ENCODE data around the gene RUNDC1.
"Not testable (repeated sequence)": the region's sequence is repeated elsewhere in the genome, so short reads cannot be mapped to it uniquely, and the experiment has no call there.

Gene RUNDC1

GRCh38 chr17:42980274-42980765, at the start of gene RUNDC1:
Gene RUNDC1 (plus strand): TSS chr17:42980565. CDS start chr17:42980577, 12 bp downstream.
- DNase-seq (ENCODE audit: extremely low spot score, insufficient read length, low read depth) (peak; percentile 88), FAIRE-seq (peak; percentile 77)

GRCh38 chr17:42937712-42938596, 42.4 kb upstream of the RUNDC1 start:
- FAIRE-seq (peak; percentile 49), DNase-seq (ENCODE audit: extremely low spot score, insufficient read length, low read depth) (no peak)

GRCh38 chr17:42944211-42944610, 36.2 kb upstream of the RUNDC1 start:
- DNase-seq (ENCODE audit: extremely low spot score, insufficient read length, low read depth): no peak
- no peak for FAIRE-seq

- FAIRE-seq (no peak), DNase-seq (ENCODE audit: extremely low spot score, insufficient read length, low read depth) (no peak)
These were observed 33.6 kb upstream of the RUNDC1 start for GRCh38 chr17:42946812-42947211.

GRCh38 chr17:42950044-42950783, 30.2 kb upstream of the RUNDC1 start:
- FAIRE-seq (no peak), DNase-seq (ENCODE audit: extremely low spot score, insufficient read length, low read depth) (no peak)

GRCh38 chr17:42953669-42954068, 26.7 kb upstream of the RUNDC1 start:
- DNase-seq (ENCODE audit: extremely low spot score, insufficient read length, low read depth): no peak
- FAIRE-seq: no peak

GRCh38 chr17:42964161-42964932, 16.0 kb upstream of the RUNDC1 start, which contains the start of gene AARSD1:
Gene AARSD1 (minus strand): TSS chr17:42964454. CDS start chr17:42964440, 14 bp downstream.
- FAIRE-seq (peak; percentile 89), DNase-seq (ENCODE audit: extremely low spot score, insufficient read length, low read depth) (peak; percentile 86)

- FAIRE-seq: no peak
- DNase-seq (ENCODE audit: extremely low spot score, insufficient read length, low read depth): no peak
These were observed 12.4 kb upstream of the RUNDC1 start for GRCh38 chr17:42967925-42968324.

- FAIRE-seq (no peak), DNase-seq (ENCODE audit: extremely low spot score, insufficient read length, low read depth) (no peak)
These were observed 11.3 kb upstream of the RUNDC1 start for GRCh38 chr17:42969001-42969581.

GRCh38 chr17:42971589-42971988, 8.8 kb upstream of the RUNDC1 start:
- FAIRE-seq (no peak), DNase-seq (ENCODE audit: extremely low spot score, insufficient read length, low read depth) (no peak)

- DNase-seq (ENCODE audit: extremely low spot score, insufficient read length, low read depth); FAIRE-seq: not testable (repeated sequence)
These were observed 7.0 kb upstream of the RUNDC1 start for GRCh38 chr17:42973323-42973722.

- no peak for FAIRE-seq
- no peak for DNase-seq (ENCODE audit: extremely low spot score, insufficient read length, low read depth)
These were observed 5.1 kb upstream of the RUNDC1 start for GRCh38 chr17:42975265-42975664.

- DNase-seq (ENCODE audit: extremely low spot score, insufficient read length, low read depth); FAIRE-seq: not testable (repeated sequence)
These were observed 4.7 kb upstream of the RUNDC1 start for GRCh38 chr17:42975701-42976100.

GRCh38 chr17:42979511-42980273, 673 bp upstream of the RUNDC1 start, which contains the start of gene PTGES3L:
Gene PTGES3L (minus strand): TSS chr17:42980080. CDS start chr17:42980053, 27 bp downstream.
- FAIRE-seq (no peak), DNase-seq (ENCODE audit: extremely low spot score, insufficient read length, low read depth) (no peak)

- DNase-seq (ENCODE audit: extremely low spot score, insufficient read length, low read depth): peak; percentile 45
- peak; percentile 57 for FAIRE-seq
These were observed 517 bp downstream of the RUNDC1 start for GRCh38 chr17:42980766-42981397.

GRCh38 chr17:42982266-42982665, 1.9 kb downstream of the RUNDC1 start:
- DNase-seq (ENCODE audit: extremely low spot score, insufficient read length, low read depth) (no peak), FAIRE-seq (no peak)

GRCh38 chr17:42985225-42985624, 4.9 kb downstream of the RUNDC1 start:
- FAIRE-seq (peak; percentile 81), DNase-seq (ENCODE audit: extremely low spot score, insufficient read length, low read depth) (peak; percentile 46)

- DNase-seq (ENCODE audit: extremely low spot score, insufficient read length, low read depth) (no peak), FAIRE-seq (no peak)
These were observed 8.8 kb downstream of the RUNDC1 start for GRCh38 chr17:42989141-42989540.
